ENCODE results near the gene CRIP2.

Gene CRIP2

GRCh38 chr14:105445290-105445689 lies 29.3 kb upstream of the CRIP2 start:
- DNase-seq, result no peak

GRCh38 chr14:105445901-105446845 lies 28.4 kb upstream of the CRIP2 start:
- DNase-seq, result no peak

- DNase-seq, result no peak
Observed at GRCh38 chr14:105446971-105447370, 27.6 kb upstream of the CRIP2 start.

GRCh38 chr14:105447651-105448640 lies 26.7 kb upstream of the CRIP2 start:
- DNase-seq, result no peak

GRCh38 chr14:105448706-105449111 lies 25.9 kb upstream of the CRIP2 start:
- DNase-seq, result peak; percentile 33 to 69

DNA sequence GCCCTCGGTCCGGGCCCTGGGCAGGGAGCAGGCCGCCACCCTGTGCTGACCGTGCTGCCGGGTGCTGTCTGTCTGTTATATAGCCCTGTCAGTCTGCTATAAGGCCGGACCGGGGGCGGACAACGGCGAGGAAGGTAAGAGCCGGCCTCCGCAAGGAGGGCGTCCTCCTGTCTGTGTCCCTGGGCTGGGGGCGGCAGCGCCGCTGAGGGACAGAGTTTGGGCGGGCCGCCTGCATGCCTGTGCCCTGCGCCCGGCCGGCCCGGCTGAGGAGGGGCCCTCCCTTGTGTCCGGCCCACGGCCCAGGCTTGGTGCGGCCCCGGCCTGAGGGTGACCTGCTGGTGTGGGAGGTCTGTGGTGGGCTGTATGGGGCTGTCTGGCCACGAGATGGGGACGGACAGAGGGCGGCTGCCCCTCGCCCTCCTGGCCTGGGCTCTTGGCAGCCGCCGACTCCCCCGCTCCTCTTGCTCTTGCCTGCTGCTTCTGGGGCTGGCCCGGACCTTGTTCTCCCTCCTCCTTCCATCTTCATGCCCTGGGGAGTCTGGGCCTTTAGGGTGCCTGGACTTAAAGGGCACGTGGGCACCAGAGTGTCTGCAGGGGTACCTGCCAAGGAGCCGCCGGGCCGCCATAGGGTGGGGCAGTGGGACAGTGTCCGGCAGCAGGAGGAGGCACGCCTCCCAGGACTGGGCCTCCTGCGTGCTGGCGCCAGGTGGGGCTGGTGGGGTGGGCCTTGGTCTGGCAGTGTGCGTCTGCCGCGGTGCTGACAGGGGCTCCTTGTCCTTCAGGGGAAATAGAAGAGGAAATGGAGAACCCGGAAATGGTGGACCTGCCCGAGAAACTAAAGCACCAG lies 25.1 kb upstream of the CRIP2 start:
- DNase-seq, result no peak

- DNase-seq, result no peak
Observed at GRCh38 chr14:105450123-105450505, 24.5 kb upstream of the CRIP2 start.

DNA sequence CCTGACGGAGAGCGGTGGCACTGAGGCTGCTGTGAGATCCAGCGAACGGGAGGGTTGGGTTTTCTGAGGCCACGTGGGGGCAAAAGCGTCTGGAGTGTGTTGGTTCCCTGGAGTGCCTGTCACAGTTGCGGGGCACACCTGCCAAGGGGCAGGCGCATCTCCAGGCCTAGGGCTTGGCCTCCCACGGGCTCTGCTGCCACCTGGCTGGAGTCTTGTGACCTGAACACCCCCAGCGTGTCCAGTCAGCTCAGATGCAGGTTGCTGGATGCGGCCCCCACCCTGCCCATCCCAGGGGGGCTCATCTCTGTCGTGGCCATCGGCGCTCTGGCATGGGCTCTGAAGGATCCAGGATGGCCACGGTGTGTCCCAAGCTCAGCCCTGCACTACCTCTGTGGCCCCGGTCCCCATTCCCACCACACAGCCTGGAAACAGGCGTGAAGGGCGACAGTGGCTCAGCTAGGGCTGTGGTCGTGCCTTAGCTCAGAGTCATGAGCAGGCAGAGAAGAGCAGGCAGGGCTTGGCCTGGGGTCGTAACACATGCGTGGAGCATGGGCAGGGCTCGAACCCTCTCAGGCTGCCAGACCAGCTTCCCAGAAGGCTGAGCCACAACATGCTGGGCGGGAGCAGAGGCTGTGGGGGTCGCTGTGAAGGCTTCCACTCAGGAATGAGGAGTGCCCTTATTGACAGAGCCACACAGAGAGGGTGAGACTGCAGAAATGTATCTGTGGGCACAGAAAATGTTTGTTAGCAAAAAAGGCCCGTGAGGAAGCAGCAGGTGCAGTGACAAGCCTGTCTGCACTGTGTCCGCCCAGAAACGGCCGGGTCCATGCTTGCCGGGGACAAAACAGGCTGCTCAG lies 23.5 kb upstream of the CRIP2 start:
- DNase-seq, result no peak

- no peak for DNase-seq
Observed at GRCh38 chr14:105452963-105453362, 21.7 kb upstream of the CRIP2 start.

DNA sequence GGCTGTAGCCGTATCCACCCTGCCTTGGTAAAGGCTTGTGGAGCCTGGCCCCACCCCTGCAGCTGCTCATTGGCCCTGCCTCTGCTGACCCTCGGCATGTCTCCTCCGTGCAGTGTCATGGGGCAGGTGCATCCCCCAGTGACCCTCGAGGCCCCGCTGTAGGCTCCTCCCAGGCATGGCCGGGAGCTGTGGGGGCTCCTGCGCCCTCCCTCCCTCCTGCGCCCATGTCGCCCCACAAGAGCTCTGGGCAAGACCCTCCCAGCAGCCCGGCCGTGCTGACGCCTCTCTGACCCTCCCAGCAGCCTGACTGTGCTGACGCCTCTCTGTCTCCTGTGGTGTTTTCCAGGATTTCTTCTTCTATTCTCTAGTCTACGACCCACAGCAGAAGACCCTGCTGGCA lies 20.8 kb upstream of the CRIP2 start:
- DNase-seq, result no peak

DNA sequence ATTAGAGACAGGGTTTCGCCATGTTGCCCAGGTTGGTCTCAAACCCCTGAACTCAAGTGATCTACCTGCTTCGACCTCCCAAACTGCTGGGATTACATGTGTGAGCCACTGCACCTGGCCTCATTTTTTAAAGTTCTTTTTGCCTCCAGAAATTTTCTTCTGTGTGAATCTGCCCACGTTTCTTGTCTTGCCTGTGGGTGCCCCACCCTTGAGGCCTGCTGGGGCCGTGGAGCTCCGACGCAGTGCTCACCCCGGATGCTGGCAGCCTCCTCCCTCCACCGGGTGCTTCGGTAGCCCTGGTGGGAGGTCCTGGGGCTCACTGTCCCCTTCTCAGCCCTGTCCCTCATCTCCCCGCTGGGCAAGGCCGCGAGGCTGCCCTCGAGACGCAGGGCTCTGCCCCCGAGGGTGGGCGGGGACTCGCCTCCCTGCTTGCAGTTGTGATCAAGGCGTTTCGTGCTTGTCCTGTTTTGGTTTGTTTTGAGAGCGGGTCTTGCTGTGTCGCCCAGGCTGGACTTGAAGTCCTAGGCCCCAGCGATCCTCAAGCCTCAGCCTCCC lies 19.5 kb upstream of the CRIP2 start:
- no peak for DNase-seq

GRCh38 chr14:105455766-105456660 lies 18.6 kb upstream of the CRIP2 start:
- no peak for DNase-seq

DNA sequence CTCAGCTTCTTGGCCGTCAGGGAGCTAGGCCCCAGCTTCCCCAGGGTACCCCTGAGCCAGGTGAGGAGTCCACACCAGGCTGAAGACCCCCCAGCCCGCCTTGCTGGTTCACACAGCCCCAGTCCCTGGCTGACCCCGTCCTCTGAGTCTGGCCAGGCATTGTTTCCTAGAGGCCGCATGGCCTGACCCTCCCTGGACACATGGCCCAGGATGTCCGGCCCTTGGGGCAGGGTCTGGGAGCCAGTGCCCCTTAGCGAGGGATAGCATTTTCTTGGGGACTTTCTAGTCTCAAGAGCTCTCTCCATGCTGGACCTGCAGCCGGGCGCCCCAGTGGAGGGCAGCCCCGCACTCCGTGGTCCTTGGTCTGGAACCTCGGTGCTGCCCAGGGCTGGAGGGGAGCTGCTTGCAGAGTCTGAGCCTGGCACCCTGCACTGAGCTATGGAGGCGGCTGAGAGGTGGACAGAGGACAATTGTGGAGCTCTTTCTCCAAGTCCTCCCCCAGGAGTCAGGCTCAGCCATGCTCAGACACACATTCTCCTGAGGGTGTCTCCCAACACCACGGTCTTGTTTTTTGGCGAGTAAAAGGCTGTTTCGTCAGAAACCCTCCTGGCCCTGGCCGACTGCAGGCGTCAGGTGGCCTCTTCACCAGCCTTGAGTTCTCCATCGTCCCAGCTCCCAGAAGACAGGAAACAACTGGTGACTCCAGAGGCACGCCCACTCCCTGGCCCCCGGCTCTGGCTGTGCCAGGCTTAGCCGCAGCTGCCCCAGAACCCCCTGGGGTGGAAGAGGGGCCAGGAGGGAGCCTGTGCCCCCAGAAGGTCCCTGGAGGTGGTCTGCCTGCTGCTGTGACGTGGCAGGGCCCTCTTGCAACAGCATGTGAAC lies 17.6 kb upstream of the CRIP2 start:
- no peak for DNase-seq

DNA sequence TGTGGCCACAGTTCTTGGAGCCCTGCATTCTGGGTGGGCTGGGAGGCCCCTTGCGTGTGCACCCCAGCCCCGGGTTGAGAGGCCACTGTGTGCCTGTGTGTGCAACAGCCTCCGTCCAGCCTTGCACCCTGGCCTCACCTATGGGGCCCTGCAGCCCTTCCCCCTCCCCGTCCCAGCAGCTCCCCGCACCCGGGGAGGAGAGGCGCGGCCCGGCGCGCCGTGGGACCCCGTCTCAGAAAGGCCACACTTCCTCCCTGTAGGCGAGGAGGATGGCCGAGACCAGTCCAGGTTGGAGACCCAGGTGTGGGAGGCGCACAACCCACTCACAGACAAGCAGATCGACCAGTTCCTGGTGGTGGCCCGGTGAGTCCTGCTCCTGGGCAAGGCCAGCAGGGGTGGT lies 16.6 kb upstream of the CRIP2 start:
- DNase-seq, result no peak

GRCh38 chr14:105458571-105458970 lies 16.1 kb upstream of the CRIP2 start:
- DNase-seq, result no peak

- DNase-seq, result no peak
Observed at GRCh38 chr14:105460116-105460515, 14.5 kb upstream of the CRIP2 start.

GRCh38 chr14:105460616-105461015 lies 14.0 kb upstream of the CRIP2 start:
- no peak for DNase-seq

- no peak for DNase-seq
Observed at GRCh38 chr14:105461903-105462302, 12.7 kb upstream of the CRIP2 start.

GRCh38 chr14:105464501-105464900 lies 10.1 kb upstream of the CRIP2 start:
- DNase-seq, result no peak
